GM23248 (cell line): ENCODE results near the gene MALL.

Source experiments
- EZH2 ChIP-seq: fragments of 200-600 bp; sonication (generic); IDR thresholded peaks from 2 replicates; pipeline ENCODE4 v1.6.1; 2018; ENCODE audit warnings: antibody characterized with exemption, mild to moderate bottlenecking; ENCODE audit not compliant: insufficient read depth, poor library complexity, severe bottlenecking
- EZH2phosphoT487 ChIP-seq: fragments of 200-600 bp; sonication (generic); IDR thresholded peaks from 2 replicates; pipeline ENCODE4 v1.6.1; 2018; ENCODE audit warnings: antibody characterized with exemption, moderate library complexity, mild to moderate bottlenecking, low read depth; ENCODE audit not compliant: insufficient read depth

GRCh38 chr2:110095994-110096633 is 19.5 kb downstream of the MALL start:
- no peak for TF ChIP-seq EZH2
- no peak for TF ChIP-seq EZH2phosphoT487
